Neural cell (in vitro differentiated cells): Measurements from ENCODE around the gene CAST.

Experiments
- CTCF ChIP-seq: fragments of 450-650 bp; IDR thresholded peaks from 2 replicates; pipeline ENCODE4 v1.5.1; 2014; ENCODE audit warnings: antibody characterized with exemption, mild to moderate bottlenecking, moderate library complexity; ENCODE audit not compliant: poor library complexity, severe bottlenecking
- EP300 ChIP-seq: fragments of 450-650 bp; conservative IDR thresholded peaks from 2 replicates; pipeline ENCODE4 v1.6.1; 2014; ENCODE audit warnings: antibody characterized with exemption, mild to moderate bottlenecking, moderate library complexity; ENCODE audit not compliant: poor library complexity, severe bottlenecking
- EZH2 ChIP-seq: fragments of 200-600, 300-800 bp; shearing (Covaris generic), sonication (generic); IDR thresholded peaks from 2 replicates; pipeline ENCODE4 v1.6.1; 2014; ENCODE audit warnings: antibody characterized with exemption, low read length, borderline replicate concordance, mild to moderate bottlenecking; ENCODE audit not compliant: insufficient read depth, poor library complexity, severe bottlenecking
- POLR2AphosphoS5 ChIP-seq: IDR thresholded peaks from 2 replicates; pipeline ENCODE4 v1.6.1; 2012
- RAD21 ChIP-seq: fragments of 450-650 bp; conservative IDR thresholded peaks from 2 replicates; pipeline ENCODE4 v1.6.1; 2014; ENCODE audit warnings: antibody characterized with exemption, mild to moderate bottlenecking, moderate library complexity
- REST ChIP-seq: IDR thresholded peaks from 2 replicates; pipeline ENCODE4 v1.6.1; 2012; ENCODE audit warnings: borderline replicate concordance
- SMC3 ChIP-seq: fragments of 450-650 bp; conservative IDR thresholded peaks from 2 replicates; pipeline ENCODE4 v1.6.1; 2014; ENCODE audit warnings: antibody characterized with exemption, mild to moderate bottlenecking, moderate library complexity; ENCODE audit not compliant: poor library complexity
- TAF1 ChIP-seq: IDR thresholded peaks from 2 replicates; pipeline ENCODE4 v1.6.1; 2012; ENCODE audit warnings: low read depth

- TF ChIP-seq CTCF (no peak), POLR2AphosphoS5 (no peak), EP300 (no peak), EZH2 (no peak), REST (no peak), RAD21 (no peak), TAF1 (no peak), SMC3 (no peak)
These were observed 112.9 kb downstream of the CAST start for GRCh38 chr5:96775050-96775449.
